SU-DHL-6 (cell line): Measurements from ENCODE around the gene JAK1.

Experiments
- CTCF ChIP-seq: fragments of 200-600 bp; sonication (generic); IDR thresholded peaks from one replicate; pipeline ENCODE4 v1.5.1; 2017; ENCODE audit warnings: antibody characterized with exemption, mild to moderate bottlenecking, low read length, moderate library complexity; ENCODE audit not compliant: insufficient read depth, poor library complexity, severe bottlenecking
- EZH2phosphoT487 ChIP-seq: fragments of 200-600 bp; sonication (generic), shearing (Covaris generic); conservative IDR thresholded peaks from 2 replicates; pipeline ENCODE4 v1.6.1; 2018; ENCODE audit warnings: mild to moderate bottlenecking, antibody characterized with exemption, low read length, moderate library complexity, mixed read lengths

GRCh38 chr1:64843675-64844074 lies 122.7 kb downstream of the JAK1 start:
- no peak for TF ChIP-seq CTCF
- TF ChIP-seq EZH2phosphoT487: no peak
